ENCODE measurements around the gene PPFIBP1. TPM values are rescaled to one million over a fixed set of nuclear protein-coding genes. Genes with fewer than 3 reads are reported as not detected.
A peak's percentile ranks its signal among the peaks of the same experiment; 100 is the strongest.

PPFIBP1 gene
- total and polyA plus RNA-seq, 9 of the 15 experiments (the other 6 are each of a cell fraction or from before 2014, with no cell fraction given), result 0.46 to 3.5 (median 1.8) TPM

GRCh38 chr12:27710592-27711316 lies 186.7 kb downstream of the PPFIBP1 start, which contains the start of gene MRPS35 (continued):
- TF ChIP-seq RBBP5 (IDR thresholded peaks at IDR 0.05; ENCODE audit: borderline replicate concordance, insufficient read depth, low read length, poor library complexity, severe bottlenecking) (peak; percentile 99), C11orf30 (IDR thresholded peaks at IDR 0.05; ENCODE audit: low read depth) (peak; percentile 97), HNRNPLL (IDR thresholded peaks at IDR 0.05; ENCODE audit: low read depth, low read length, poor library complexity, severe bottlenecking) (peak; percentile 33), HDAC8 (tag; IDR thresholded peaks at IDR 0.05) (peak; percentile 52; the same call in 1 of the 2 replicates), FOXP1 (CRISPR knock-in tag; IDR thresholded peaks at IDR 0.05) (peak; percentile 83; the same call in 1 of the 2 replicates), IRF1 (CRISPR knock-in tag; IDR thresholded peaks at IDR 0.05; ENCODE audit: borderline replicate concordance) (no peak), E4F1 (CRISPR knock-in tag; IDR thresholded peaks at IDR 0.05; ENCODE audit: borderline replicate concordance) (no peak), KLF13 (tag; IDR thresholded peaks at IDR 0.05; ENCODE audit: borderline replicate concordance, low read depth) (peak; percentile 11; the same call in 1 of the 2 replicates), RCOR1 (IDR thresholded peaks at IDR 0.05; ENCODE audit: borderline replicate concordance in 1 of 2, low read depth in 2 of 2, low read length in 2 of 2) (peak in 1 of 2 experiments; percentile 45; a peak in 1 of 4 replicates), VEZF1 (CRISPR knock-in tag; IDR thresholded peaks at IDR 0.05) (peak; percentile 56), MYNN (IDR thresholded peaks at IDR 0.05) (peak; percentile 4), MYNN (CRISPR knock-in tag; IDR thresholded peaks at IDR 0.05) (no peak), CCNT2 (IDR thresholded peaks at IDR 0.05; ENCODE audit: borderline replicate concordance, extremely low read depth, insufficient read length, low read depth, low read length) (peak; percentile 61), RAD51 (IDR thresholded peaks at IDR 0.05; ENCODE audit: borderline replicate concordance, low read depth) (no peak)
- TF ChIP-seq, protein P1, sequence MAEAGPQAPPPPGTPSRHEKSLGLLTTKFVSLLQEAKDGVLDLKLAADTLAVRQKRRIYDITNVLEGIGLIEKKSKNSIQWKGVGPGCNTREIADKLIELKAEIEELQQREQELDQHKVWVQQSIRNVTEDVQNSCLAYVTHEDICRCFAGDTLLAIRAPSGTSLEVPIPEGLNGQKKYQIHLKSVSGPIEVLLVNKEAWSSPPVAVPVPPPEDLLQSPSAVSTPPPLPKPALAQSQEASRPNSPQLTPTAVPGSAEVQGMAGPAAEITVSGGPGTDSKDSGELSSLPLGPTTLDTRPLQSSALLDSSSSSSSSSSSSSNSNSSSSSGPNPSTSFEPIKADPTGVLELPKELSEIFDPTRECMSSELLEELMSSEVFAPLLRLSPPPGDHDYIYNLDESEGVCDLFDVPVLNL (CRISPR knock-in tag; IDR thresholded peaks at IDR 0.05; ENCODE audit: low read depth), result 0 out of 2 replicates have a peak, but pooled peaks have one; percentile 46
- TF ChIP-seq, protein P2, sequence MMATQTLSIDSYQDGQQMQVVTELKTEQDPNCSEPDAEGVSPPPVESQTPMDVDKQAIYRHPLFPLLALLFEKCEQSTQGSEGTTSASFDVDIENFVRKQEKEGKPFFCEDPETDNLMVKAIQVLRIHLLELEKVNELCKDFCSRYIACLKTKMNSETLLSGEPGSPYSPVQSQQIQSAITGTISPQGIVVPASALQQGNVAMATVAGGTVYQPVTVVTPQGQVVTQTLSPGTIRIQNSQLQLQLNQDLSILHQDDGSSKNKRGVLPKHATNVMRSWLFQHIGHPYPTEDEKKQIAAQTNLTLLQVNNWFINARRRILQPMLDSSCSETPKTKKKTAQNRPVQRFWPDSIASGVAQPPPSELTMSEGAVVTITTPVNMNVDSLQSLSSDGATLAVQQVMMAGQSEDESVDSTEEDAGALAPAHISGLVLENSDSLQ (IDR thresholded peaks at IDR 0.05), result 0 out of 2 replicates have a peak, but pooled peaks have one; percentile 6

Data from K562 (cell line).